ENCODE measurements around the gene SPART.

Gene SPART

GRCh38 chr13:36346222-36347083 lies at the start of gene SPART:
Gene SPART (minus strand): TSS chr13:36346394. CDS start chr13:36335830, 10,564 bp downstream.
- peak; percentile 62 for DNase-seq (ENCODE audit: low read depth)

- DNase-seq (ENCODE audit: low read depth), result peak; percentile 31
Measured at GRCh38 chr13:36395280-36395679, 49.1 kb upstream of the SPART start.

GRCh38 chr13:36385489-36385888 lies 39.3 kb upstream of the SPART start:
- DNase-seq (ENCODE audit: low read depth), result no peak

GRCh38 chr13:36382030-36382429 lies 35.8 kb upstream of the SPART start:
- no peak for DNase-seq (ENCODE audit: low read depth)

GRCh38 chr13:36377826-36378468 lies 31.8 kb upstream of the SPART start:
- DNase-seq (ENCODE audit: low read depth), result no peak

GRCh38 chr13:36374063-36374462 lies 27.9 kb upstream of the SPART start:
- DNase-seq (ENCODE audit: low read depth), result no peak

- no peak for DNase-seq (ENCODE audit: low read depth)
Measured at GRCh38 chr13:36371185-36371584, 25.0 kb upstream of the SPART start.

GRCh38 chr13:36370108-36370429 lies 23.9 kb upstream of the SPART start:
- no peak for DNase-seq (ENCODE audit: low read depth)

GRCh38 chr13:36369268-36370107 lies 23.3 kb upstream of the SPART start:
- no peak for DNase-seq (ENCODE audit: low read depth)

GRCh38 chr13:36366031-36366430 lies 19.8 kb upstream of the SPART start:
- no peak for DNase-seq (ENCODE audit: low read depth)

GRCh38 chr13:36363366-36363863 lies 17.2 kb upstream of the SPART start:
- DNase-seq (ENCODE audit: low read depth), result no peak

GRCh38 chr13:36362914-36363313 lies 16.7 kb upstream of the SPART start:
- DNase-seq (ENCODE audit: low read depth), result no peak

- no peak for DNase-seq (ENCODE audit: low read depth)
Measured at GRCh38 chr13:36362251-36362650, 16.1 kb upstream of the SPART start.

GRCh38 chr13:36360903-36361302 lies 14.7 kb upstream of the SPART start:
- no peak for DNase-seq (ENCODE audit: low read depth)

- DNase-seq (ENCODE audit: low read depth), result no peak
Measured at GRCh38 chr13:36359301-36359950, 13.2 kb upstream of the SPART start.

GRCh38 chr13:36358175-36358718 lies 12.1 kb upstream of the SPART start:
- no peak for DNase-seq (ENCODE audit: low read depth)

GRCh38 chr13:36357692-36358091 lies 11.5 kb upstream of the SPART start:
- DNase-seq (ENCODE audit: low read depth), result no peak

- DNase-seq (ENCODE audit: low read depth), result no peak
Measured at GRCh38 chr13:36357231-36357630, 11.0 kb upstream of the SPART start.

GRCh38 chr13:36356058-36356457 lies 9.9 kb upstream of the SPART start:
- no peak for DNase-seq (ENCODE audit: low read depth)

GRCh38 chr13:36355632-36356031 lies 9.4 kb upstream of the SPART start:
- DNase-seq (ENCODE audit: low read depth), result no peak

- no peak for DNase-seq (ENCODE audit: low read depth)
Measured at GRCh38 chr13:36354842-36355623, 8.8 kb upstream of the SPART start.
